ENCODE measurements around the gene MYH7B.

MYH7B gene

DNA sequence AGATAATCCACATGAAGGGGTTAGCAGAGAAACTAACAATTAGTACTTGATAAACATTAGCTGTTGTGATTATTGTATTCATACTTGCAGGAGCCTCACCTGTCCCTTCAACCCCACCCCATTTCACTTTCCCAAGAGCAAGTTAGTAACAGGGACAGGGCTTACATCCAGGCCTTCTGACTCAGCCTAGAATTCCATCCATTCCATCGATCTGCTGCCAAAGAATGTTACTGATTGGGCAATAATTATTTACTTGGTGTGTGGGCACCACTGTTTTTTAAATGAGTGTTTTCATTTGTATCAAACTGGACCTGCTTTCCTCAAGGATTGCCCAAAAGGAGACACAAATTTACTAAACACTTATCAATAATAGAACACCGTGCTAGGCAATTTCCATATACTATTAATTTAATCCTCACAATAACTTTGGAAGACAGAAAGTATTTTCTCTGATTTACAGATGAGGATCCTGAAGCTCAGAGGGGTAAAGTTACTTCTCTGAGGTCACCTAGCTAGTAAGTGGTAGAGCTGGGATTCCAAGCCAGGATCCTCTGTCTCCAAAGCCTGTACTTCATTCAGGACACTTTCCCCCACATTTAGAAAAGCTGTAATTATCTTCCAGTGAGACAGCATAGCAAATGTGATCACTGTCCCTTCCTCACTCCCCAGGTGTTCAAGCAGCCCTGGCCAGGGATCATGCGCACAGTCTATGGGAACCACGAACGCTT is 32.9 kb upstream of the MYH7B start:
- H3K4me1 ChIP-seq, result peaks cover 0 to 10% (median 5%) of the 10 kb centered on the region in 10 experiments; a peak in 8 of 20 replicates
- no peak overlapping the region for H3K4me3 ChIP-seq
- no peak overlapping the region for H3K9ac ChIP-seq
- peaks cover 0 to 6% (median 0%) of the 10 kb centered on the region in 11 experiments; a peak in 4 of 22 replicates for H4K20me1 ChIP-seq
- peaks cover 57 to 98% (median 78%) of the 10 kb centered on the region in 11 experiments for H3K36me3 ChIP-seq
- no peak overlapping the region for H3K4me2 ChIP-seq
- H3K27me3 ChIP-seq, result no peaks in the 10 kb centered on the region
- H3K27ac ChIP-seq, result no peak overlapping the region
- TF ChIP-seq Cebpa-rat (IDR thresholded peaks at IDR 0.05), result peak in 1 of 11 experiments; percentile 44; a peak in 1 of 22 replicates
- no peaks in the 10 kb centered on the region for H3K9me3 ChIP-seq (replicated peaks in 1 of 11)

DNA sequence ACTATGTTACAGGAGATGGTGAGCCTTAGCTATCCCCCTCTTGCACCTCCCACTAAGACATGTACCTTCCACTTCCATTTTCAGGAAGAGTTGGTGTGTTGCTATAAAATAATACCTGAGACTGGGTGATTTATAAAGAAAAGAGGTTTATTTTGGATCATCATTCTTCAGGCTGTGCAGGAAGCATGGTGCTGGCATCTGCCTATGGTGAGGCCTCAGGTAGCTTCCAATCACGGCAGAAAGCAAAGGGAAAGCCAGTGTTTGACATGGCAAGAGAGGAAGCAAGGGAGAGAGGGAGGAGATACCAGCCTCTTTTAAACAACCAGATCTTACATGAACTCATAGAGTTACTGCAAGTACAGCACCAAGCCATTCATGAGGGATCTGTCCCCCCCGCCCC is 32.3 kb upstream of the MYH7B start:
- peaks cover 63 to 98% (median 84%) of the 10 kb centered on the region in 11 experiments for H3K36me3 ChIP-seq
- no peak overlapping the region for H3K4me2 ChIP-seq
- H3K4me3 ChIP-seq, result no peak overlapping the region
- H4K20me1 ChIP-seq, result peaks cover 0 to 6% (median 0%) of the 10 kb centered on the region in 11 experiments; a peak in 4 of 22 replicates
- H3K4me1 ChIP-seq, result peaks cover 0 to 10% (median 5%) of the 10 kb centered on the region in 10 experiments; a peak in 8 of 20 replicates
- no peaks in the 10 kb centered on the region for H3K9me3 ChIP-seq (replicated peaks in 1 of 11)
- H3K9ac ChIP-seq, result no peak overlapping the region
- no peak overlapping the region for H3K27ac ChIP-seq
- no peak for TF ChIP-seq Cebpa-rat (IDR thresholded peaks at IDR 0.05)
- H3K27me3 ChIP-seq, result no peaks in the 10 kb centered on the region

DNA sequence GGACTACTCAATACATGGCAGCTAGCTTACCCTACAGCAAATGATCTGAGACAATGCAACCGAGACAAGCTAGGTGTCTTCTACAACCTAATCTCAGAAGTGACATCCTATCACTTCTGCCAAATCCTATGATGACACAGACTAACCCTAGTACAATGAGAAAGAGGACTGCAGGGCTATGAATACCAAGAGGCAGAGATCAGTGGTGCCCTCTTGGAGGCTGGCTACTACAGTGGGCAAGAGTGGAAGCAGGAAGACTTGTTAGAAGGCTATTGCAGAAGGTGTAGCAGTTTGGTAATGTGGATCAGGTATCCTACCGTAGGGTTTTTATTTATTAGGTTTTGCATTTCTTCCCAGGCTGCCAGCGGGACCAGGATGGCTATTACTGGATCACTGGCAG is 30.3 kb upstream of the MYH7B start:
- Histone ChIP-seq H3K4me3 (no peak overlapping the region), H3K4me2 (no peak overlapping the region), H3K9ac (no peak overlapping the region), H3K4me1 (peaks cover 0 to 10% (median 5%) of the 10 kb centered on the region in 10 experiments; a peak in 8 of 20 replicates), H3K36me3 (peaks cover 77 to 98% (median 91%) of the 10 kb centered on the region in 11 experiments), H3K9me3 (replicated peaks in 1 of 11) (no peaks in the 10 kb centered on the region), H3K27ac (no peak overlapping the region), H4K20me1 (peaks cover 0 to 6% (median 0%) of the 10 kb centered on the region in 11 experiments; a peak in 3 of 22 replicates), H3K27me3 (no peaks in the 10 kb centered on the region)
- TF ChIP-seq Cebpa-rat (IDR thresholded peaks at IDR 0.05), result no peak

DNA sequence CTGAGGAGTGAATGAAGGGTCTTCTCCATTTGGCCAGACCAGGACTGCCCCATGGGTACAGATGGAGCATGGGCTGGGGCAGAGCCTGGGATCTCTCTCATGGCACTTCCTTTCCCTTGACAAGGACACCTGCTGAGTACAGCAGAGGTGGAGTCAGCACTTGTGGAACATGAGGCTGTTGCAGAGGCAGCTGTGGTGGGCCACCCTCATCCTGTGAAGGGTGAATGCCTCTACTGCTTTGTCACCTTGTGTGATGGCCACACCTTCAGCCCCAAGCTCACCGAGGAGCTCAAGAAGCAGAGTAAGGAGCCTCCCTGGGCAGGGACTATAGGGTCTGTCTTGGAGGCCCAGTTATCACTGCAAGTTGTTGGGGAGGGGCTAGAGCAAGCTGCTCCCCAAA is 29.7 kb upstream of the MYH7B start:
- Histone ChIP-seq H3K9ac (no peak overlapping the region), H3K36me3 (peaks cover 77 to 98% (median 91%) of the 10 kb centered on the region in 11 experiments)

DNA sequence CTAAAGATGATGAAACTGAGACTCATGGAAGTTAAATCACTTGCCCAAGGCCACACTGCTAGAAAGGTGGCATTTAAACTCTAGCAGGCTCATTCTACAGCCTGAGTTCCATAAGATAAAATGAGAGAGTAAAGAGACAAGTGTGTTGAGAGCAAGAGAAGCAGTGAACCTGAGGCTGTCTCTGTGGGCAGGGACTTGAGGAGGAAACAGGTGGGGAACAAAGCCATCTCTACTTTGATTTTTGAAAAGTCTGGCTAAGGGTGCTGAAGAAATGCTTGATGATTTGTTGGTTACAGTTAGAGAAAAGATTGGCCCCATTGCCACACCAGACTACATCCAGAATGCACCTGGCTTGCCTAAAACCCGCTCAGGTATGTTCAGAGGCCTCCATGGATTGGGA is 29.1 kb upstream of the MYH7B start:
- Histone ChIP-seq H3K4me1 (peaks cover 0 to 10% (median under 1%) of the 10 kb centered on the region in 10 experiments; a peak in 5 of 20 replicates), H4K20me1 (peaks cover 0 to 11% (median 0%) of the 10 kb centered on the region in 11 experiments; a peak in 3 of 22 replicates), H3K9me3 (replicated peaks in 1 of 11) (no peaks in the 10 kb centered on the region), H3K9ac (no peak overlapping the region), H3K27me3 (no peaks in the 10 kb centered on the region), H3K4me3 (no peak overlapping the region), H3K27ac (no peak overlapping the region), H3K4me2 (no peak overlapping the region), H3K36me3 (peaks cover 79 to 98% (median 91%) of the 10 kb centered on the region in 11 experiments)
- TF ChIP-seq Cebpa-rat (IDR thresholded peaks at IDR 0.05), result no peak

More for the DNA sequence above, 29.7 kb upstream of the MYH7B start:
- Histone ChIP-seq H3K27ac (no peak overlapping the region), H3K4me1 (peaks cover 0 to 10% (median 4%) of the 10 kb centered on the region in 10 experiments; a peak in 8 of 20 replicates), H3K4me3 (no peak overlapping the region), H4K20me1 (peaks cover 0 to 7% (median 0%) of the 10 kb centered on the region in 11 experiments; a peak in 3 of 22 replicates), H3K4me2 (no peak overlapping the region), H3K27me3 (no peaks in the 10 kb centered on the region), H3K9me3 (replicated peaks in 1 of 11) (no peaks in the 10 kb centered on the region)
- no peak for TF ChIP-seq Cebpa-rat (IDR thresholded peaks at IDR 0.05)

DNA sequence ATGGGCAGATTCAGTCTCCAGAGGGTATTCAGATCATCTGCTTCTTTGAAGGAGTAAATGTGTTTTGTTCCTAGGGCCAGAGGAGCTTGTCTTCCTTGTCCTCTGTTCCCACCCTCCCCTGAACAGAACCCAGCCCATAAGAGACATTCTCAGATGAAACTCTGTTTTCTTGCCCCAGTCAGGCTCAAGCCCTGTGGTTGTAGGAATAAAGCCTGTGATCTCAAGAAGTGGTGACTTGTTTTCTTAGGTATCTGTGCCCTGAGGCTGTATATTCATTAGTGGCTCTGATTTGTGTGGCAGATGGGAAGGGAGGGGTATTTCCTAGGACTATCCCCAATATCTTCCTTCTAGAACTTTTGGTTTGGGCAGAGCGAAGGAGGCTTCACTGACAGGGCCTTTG is 27.9 kb upstream of the MYH7B start:
- no peak overlapping the region for H3K4me3 ChIP-seq
- H3K27ac ChIP-seq, result no peak overlapping the region
- no peaks in the 10 kb centered on the region for H3K27me3 ChIP-seq
- peaks cover 0 to 11% (median 0%) of the 10 kb centered on the region in 11 experiments; a peak in 3 of 22 replicates for H4K20me1 ChIP-seq
- no peak overlapping the region for H3K9ac ChIP-seq
- H3K9me3 ChIP-seq (replicated peaks in 1 of 11), result no peaks in the 10 kb centered on the region
- peaks cover 91 to 98% (median 94%) of the 10 kb centered on the region in 11 experiments for H3K36me3 ChIP-seq
- TF ChIP-seq Cebpa-rat (IDR thresholded peaks at IDR 0.05), result no peak
- peaks cover 0 to 10% (median 0%) of the 10 kb centered on the region in 10 experiments; a peak in 5 of 20 replicates for H3K4me1 ChIP-seq
- no peak overlapping the region for H3K4me2 ChIP-seq

DNA sequence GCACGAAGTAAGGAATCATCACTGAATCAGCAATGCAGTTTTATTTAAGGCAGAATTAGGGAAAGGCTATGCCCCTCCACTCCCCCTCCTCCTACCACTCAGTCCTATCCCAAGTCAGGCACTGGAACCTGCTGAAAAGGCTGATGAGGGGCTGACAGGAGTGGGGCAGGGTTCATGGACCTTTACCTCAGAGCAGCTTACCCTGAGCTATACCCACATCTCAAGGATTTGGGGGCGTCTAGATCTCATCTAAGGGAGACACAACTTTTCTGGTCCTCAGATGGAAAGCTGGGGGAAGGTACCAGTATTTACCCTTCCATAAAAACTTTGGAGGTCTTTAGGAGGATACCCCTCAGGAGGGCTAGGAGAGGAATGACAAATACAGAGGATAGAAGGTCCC is 27.3 kb upstream of the MYH7B start:
- Histone ChIP-seq H4K20me1 (peaks cover 0 to 11% (median 0%) of the 10 kb centered on the region in 11 experiments; a peak in 3 of 22 replicates), H3K36me3 (peaks cover 91 to 98% (median 94%) of the 10 kb centered on the region in 11 experiments), H3K4me3 (no peak overlapping the region), H3K9me3 (replicated peaks in 1 of 11) (no peaks in the 10 kb centered on the region), H3K27me3 (no peaks in the 10 kb centered on the region), H3K9ac (no peak overlapping the region), H3K4me2 (no peak overlapping the region), H3K27ac (no peak overlapping the region), H3K4me1 (peaks cover 0 to 10% (median 0%) of the 10 kb centered on the region in 10 experiments; a peak in 5 of 20 replicates)
- TF ChIP-seq Cebpa-rat (IDR thresholded peaks at IDR 0.05), result no peak

DNA sequence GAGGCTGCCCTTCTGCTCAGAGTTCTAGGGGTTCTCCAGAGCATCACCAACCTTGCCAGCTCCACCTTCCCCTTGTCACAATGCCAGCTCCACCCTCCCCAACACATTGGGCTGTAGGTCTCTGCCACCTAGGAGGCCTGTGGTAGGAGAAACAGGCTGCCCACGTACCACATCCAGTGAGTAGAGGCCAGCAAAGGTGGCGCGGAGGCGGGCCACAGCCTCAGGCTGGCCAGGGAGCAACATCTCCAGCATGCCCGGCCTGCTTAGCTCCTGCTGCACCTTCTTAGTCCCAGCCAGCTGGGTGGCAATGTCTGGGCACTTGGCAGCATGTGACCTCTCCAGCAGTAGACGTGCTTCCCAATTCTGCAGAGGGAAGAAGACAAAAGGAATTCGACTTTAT is 23.9 kb upstream of the MYH7B start:
- TF ChIP-seq Cebpa-rat (IDR thresholded peaks at IDR 0.05), result no peak
- Histone ChIP-seq H3K27me3 (no peaks in the 10 kb centered on the region), H3K4me2 (no peak overlapping the region), H3K36me3 (peaks cover 90 to 100% (median 94%) of the 10 kb centered on the region in 11 experiments), H3K9ac (no peak overlapping the region), H4K20me1 (peaks cover 0 to 11% (median 0%) of the 10 kb centered on the region in 11 experiments; a peak in 2 of 22 replicates), H3K9me3 (replicated peaks in 1 of 11) (no peaks in the 10 kb centered on the region), H3K27ac (no peak overlapping the region), H3K4me1 (peaks cover 0 to 5% (median 0%) of the 10 kb centered on the region in 10 experiments; a peak in 1 of 20 replicates), H3K4me3 (no peak overlapping the region)

DNA sequence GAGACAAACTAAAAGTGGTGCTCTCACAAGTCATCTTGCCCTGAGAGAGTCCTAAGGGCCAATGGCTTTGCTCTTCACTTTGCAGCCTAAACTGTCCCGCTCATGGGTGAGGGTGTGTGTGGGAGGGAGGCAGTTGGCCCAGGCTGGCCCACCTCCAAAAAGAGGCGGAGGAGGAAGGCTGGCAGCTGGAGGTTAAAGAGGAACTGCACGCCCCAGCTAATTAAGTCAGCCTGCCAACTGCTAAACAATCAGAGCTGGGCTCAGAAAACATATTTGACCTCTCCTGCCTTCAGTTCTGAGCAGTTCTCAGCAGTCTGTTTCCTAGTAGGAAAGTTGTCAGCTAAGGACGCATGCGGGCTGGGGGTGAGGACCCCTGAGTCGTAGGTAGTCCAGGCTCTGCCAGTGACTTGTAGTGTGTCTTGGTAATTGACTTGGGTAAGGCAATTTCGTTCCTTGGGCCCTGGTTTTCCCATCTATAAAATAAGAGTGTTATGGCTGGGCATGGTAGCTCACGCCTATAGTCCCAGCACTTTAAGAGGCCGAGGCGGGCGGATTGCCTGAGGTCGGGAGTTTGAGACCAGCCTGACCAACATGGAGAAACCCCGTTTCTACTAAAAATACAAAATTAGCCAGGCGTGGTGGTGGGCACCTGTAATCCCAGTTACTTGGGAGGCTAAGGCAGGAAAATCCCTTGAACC is 17.1 kb upstream of the MYH7B start:
- Histone ChIP-seq H3K9me3 (replicated peaks in 1 of 11) (no peaks in the 10 kb centered on the region), H3K4me3 (no peak overlapping the region), H3K27me3 (no peaks in the 10 kb centered on the region), H3K4me1 (peaks cover 10 to 47% (median 14%) of the 10 kb centered on the region in 10 experiments; a peak in 19 of 20 replicates), H3K27ac (peak overlapping the region in 10 of 11 experiments; percentile 35 to 77 (median 66); a peak in 17 of 22 replicates), H4K20me1 (peaks cover 0 to 8% (median 0%) of the 10 kb centered on the region in 11 experiments; a peak in 1 of 22 replicates), H3K9ac (peak overlapping the region in 8 of 11 experiments; percentile 20 to 59 (median 42); a peak in 9 of 22 replicates), H3K36me3 (peaks cover 56 to 100% (median 89%) of the 10 kb centered on the region in 11 experiments), H3K4me2 (peak overlapping the region; percentile 3 to 82 (median 35); a peak in 15 of 22 replicates)
- TF ChIP-seq Cebpa-rat (IDR thresholded peaks at IDR 0.05), result no peak
